Measurements from ENCODE around the gene NPC1. TPM values are rescaled to one million over a fixed set of nuclear protein-coding genes. Genes with fewer than 3 reads are reported as not detected.

NPC1 gene
- total and polyA plus RNA-seq, 3 donors from 2014 or later = 36.8 to 83.2 (median 66.8) TPM

GRCh38 chr18:23584019-23584983, 2.0 kb downstream of the NPC1 start:
- no peaks in the 10 kb centered on the region for H3K9me3 ChIP-seq
- no peak overlapping the region for H3K27ac ChIP-seq
- H3K4me3 ChIP-seq = no peak overlapping the region
- no peaks in the 10 kb centered on the region for H3K27me3 ChIP-seq
- no peak for DNase-seq
- TF ChIP-seq CTCF (IDR thresholded peaks at IDR 0.05) (no peak), POLR2A (IDR thresholded peaks at IDR 0.05) (no peak)
- intact Hi-C loops (cut with DNase I; ENCODE audit: low total_unique reads) = loop anchor here (5.0 kb wide), 1 partner anchor 62 kb away; no protein-coding TSS in a partner anchor
- H3K36me3 ChIP-seq (ENCODE audit: low read depth, missing control alignments) = no peaks in the 10 kb centered on the region
- H3K4me1 ChIP-seq = peaks cover 21% of the 10 kb centered on the region
- WGBS, 2 donors = 75 to 83% methylated on average over 13 of the region's 13 CpGs

GRCh38 chr18:23583071-23583865, 3.0 kb downstream of the NPC1 start:
- Histone ChIP-seq H3K9me3 (no peaks in the 10 kb centered on the region), H3K4me3 (no peak overlapping the region), H3K27me3 (no peaks in the 10 kb centered on the region), H3K36me3 (ENCODE audit: low read depth, missing control alignments) (no peaks in the 10 kb centered on the region), H3K27ac (no peak overlapping the region), H3K4me1 (peaks cover 23% of the 10 kb centered on the region)
- 80 to 86% methylated on average over 5 of the region's 5 CpGs for WGBS, 2 donors
- intact Hi-C loops (cut with DNase I; ENCODE audit: low total_unique reads) = loop anchor here (5.0 kb wide), 1 partner anchor 61 kb away; no protein-coding TSS in a partner anchor
- TF ChIP-seq CTCF (IDR thresholded peaks at IDR 0.05) = no peak
- TF ChIP-seq POLR2A (IDR thresholded peaks at IDR 0.05) = no peak
- DNase-seq = no peak

- Histone ChIP-seq H3K4me1 (peaks cover 23% of the 10 kb centered on the region), H3K9me3 (no peaks in the 10 kb centered on the region), H3K27ac (no peak overlapping the region), H3K27me3 (no peaks in the 10 kb centered on the region), H3K4me3 (no peak overlapping the region), H3K36me3 (ENCODE audit: low read depth, missing control alignments) (no peaks in the 10 kb centered on the region)
- TF ChIP-seq CTCF (IDR thresholded peaks at IDR 0.05) (no peak), POLR2A (IDR thresholded peaks at IDR 0.05) (no peak)
- DNase-seq = no peak
- whole genome bisulfite sequencing, 2 donors = 86 to 88% methylated on average over 6 of the region's 6 CpGs
- intact Hi-C loops (cut with DNase I; ENCODE audit: low total_unique reads) = loop anchor here (5.0 kb wide), 1 partner anchor 59 kb away; no protein-coding TSS in a partner anchor
Measured at GRCh38 chr18:23580677-23581367, 5.5 kb downstream of the NPC1 start.

GRCh38 chr18:23578891-23579653, 7.2 kb downstream of the NPC1 start:
- 85 to 89% methylated on average over 8 of the region's 8 CpGs for WGBS, 2 donors

More at GRCh38 chr18:23578891-23579653, 7.2 kb downstream of the NPC1 start:
- no peak for DNase-seq
- intact Hi-C loops (cut with DNase I; ENCODE audit: low total_unique reads) = no loop called here
- no peaks in the 10 kb centered on the region for H3K27me3 ChIP-seq
- H3K4me1 ChIP-seq = peaks cover 10% of the 10 kb centered on the region
- H3K4me3 ChIP-seq = no peak overlapping the region
- H3K36me3 ChIP-seq (ENCODE audit: low read depth, missing control alignments) = no peaks in the 10 kb centered on the region
- H3K9me3 ChIP-seq = no peaks in the 10 kb centered on the region
- no peak overlapping the region for H3K27ac ChIP-seq
- TF ChIP-seq CTCF (IDR thresholded peaks at IDR 0.05) = no peak
- TF ChIP-seq POLR2A (IDR thresholded peaks at IDR 0.05) = no peak
